ENCODE measurements around the gene DSG2.
A peak's percentile ranks its signal among the peaks of the same experiment; 100 is the strongest.
"Not testable (repeated sequence)": the region's sequence is repeated elsewhere in the genome, so short reads cannot be mapped to it uniquely, and the experiment has no call there.

DSG2 gene

DNA sequence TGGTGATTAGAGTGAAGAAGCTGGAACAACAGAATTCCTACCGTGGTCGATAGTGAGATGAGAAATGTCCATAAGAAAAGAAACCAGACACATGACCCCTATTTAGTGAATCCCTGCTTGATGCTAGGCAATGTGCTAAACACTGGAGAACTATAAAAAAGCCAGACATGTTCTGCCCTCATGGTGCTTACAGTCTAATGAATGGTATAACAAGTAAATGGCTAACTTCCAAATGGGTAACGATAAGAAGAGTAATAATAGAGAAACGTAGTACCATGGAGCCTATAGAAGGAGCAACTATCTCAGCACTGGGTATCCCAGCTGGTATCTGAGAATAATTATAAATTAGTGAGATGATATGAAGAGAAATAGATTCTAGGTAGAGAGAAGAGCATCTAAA lies 5.0 kb downstream of the DSG2 start:
- FAIRE-seq, result no peak

GRCh38 chr18:31504455-31505147 lies 6.6 kb downstream of the DSG2 start:
- FAIRE-seq, result no peak

- FAIRE-seq, result no peak
These were observed 7.2 kb downstream of the DSG2 start for GRCh38 chr18:31505156-31505555.

- no peak for FAIRE-seq
These were observed 8.2 kb downstream of the DSG2 start for GRCh38 chr18:31506024-31506742.

- not testable (repeated sequence) for FAIRE-seq
These were observed 9.1 kb downstream of the DSG2 start for GRCh38 chr18:31507124-31507523.

DNA sequence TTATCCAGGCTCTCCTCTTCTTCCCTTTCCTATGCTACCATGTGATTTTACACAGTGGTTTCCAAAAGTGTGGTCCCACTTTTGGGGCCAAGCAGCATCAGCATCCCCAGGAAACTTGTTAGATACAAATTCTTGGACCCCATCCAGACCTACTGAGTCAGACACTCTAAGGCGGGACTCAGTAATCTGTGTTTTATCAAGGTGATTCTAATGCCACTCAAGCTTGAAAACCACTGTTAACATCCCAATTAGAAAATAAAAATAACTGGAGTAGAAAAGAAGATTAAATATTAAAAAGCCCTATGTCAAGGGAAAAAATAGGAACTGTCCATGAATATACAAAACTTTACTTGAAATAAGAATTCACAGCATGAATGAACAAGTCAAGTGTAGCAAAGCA lies 10.8 kb downstream of the DSG2 start:
- no peak for FAIRE-seq

DNA sequence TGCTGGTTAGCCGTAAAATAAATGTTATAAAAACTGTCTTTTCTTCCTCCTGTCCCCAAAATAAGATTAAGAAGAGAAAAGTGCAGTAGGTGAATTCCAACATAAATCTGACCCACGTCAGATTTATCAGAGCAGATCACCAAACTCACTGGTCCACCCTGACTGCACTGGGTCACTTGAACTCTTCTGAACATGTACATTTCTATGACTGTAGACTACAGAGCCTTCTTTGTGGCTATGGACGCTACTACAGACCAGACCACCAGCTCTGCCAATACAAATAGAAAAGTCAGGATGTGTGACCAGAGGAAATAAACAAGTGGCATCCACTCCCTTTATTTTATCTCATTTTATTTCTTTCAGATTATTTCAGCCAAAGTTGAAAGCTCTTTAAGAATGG lies 11.6 kb downstream of the DSG2 start:
- no peak for FAIRE-seq

DNA sequence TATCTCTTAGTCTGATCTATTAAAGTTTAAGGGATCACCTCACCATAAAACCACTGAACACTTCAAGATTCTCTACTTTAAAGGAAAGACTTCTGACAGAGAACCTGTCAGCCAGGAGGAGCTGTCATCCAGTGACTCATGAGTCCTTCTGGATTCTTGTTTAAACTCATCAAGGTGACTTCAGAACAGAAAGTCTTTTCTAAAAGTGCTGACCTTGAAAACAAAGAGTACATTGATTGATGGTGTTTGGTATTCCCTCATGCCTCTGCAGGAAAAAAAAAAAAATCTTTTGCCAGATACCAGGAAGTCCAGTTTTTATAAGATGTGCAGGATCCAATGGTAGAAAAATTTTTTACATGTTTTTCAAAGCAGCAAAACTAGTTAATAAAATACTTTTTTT lies 12.3 kb downstream of the DSG2 start:
- no peak for FAIRE-seq

GRCh38 chr18:31511098-31511497 lies 13.1 kb downstream of the DSG2 start:
- no peak for FAIRE-seq

GRCh38 chr18:31512203-31512764 lies 14.3 kb downstream of the DSG2 start:
- no peak for FAIRE-seq

- no peak for FAIRE-seq
These were observed 15.4 kb downstream of the DSG2 start for GRCh38 chr18:31513189-31513935.

DNA sequence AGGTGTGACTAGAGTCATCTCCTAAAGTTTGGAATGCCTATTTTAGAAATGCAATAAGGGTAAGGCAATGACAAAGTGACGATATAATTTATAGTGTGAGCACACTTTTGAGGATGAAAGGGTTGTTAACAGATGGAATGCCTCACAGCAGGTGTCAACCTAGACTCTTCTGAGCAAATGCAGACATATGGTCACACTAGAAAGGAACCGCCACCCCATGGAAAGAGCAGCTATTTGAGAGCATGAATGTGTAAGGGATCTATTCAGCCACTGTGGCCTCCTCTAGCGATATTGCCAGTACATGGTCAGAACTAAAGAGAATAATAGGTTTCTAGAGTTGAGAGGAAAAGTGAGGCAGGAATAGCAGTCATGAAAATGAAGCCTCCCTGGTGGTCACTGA lies 18.5 kb downstream of the DSG2 start:
- FAIRE-seq, result no peak

GRCh38 chr18:31526374-31526773 lies 28.4 kb downstream of the DSG2 start:
- FAIRE-seq, result no peak

GRCh38 chr18:31533236-31533635 lies 35.3 kb downstream of the DSG2 start:
- FAIRE-seq, result no peak

DNA sequence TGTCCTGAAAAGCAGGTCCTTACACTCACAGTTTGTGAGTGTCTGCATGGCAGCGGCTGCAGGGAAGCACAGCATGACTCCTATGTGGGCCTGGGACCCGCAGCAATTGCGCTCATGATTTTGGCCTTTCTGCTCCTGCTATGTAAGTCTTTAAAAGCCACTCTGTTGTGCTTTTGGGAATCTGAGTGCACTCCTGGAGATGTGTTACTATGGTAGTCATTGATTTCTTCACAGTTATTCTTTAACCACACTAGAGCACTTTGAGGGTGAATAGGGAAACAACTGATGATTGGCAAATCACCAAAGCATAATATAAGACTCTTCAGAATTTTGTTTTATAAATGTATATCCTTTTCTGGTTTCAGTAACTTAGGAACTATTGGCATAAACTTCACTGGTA lies 40.9 kb downstream of the DSG2 start:
- FAIRE-seq, result no peak

DNA sequence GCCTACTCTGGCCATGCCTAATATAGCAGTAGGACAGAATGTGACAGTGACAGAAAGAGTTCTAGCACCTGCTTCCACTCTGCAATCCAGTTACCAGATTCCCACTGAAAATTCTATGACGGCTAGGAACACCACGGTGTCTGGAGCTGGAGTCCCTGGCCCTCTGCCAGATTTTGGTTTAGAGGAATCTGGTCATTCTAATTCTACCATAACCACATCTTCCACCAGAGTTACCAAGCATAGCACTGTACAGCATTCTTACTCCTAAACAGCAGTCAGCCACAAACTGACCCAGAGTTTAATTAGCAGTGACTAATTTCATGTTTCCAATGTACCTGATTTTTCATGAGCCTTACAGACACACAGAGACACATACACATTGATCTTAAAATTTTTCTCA lies 48.5 kb downstream of the DSG2 start:
- no peak for FAIRE-seq

DNA sequence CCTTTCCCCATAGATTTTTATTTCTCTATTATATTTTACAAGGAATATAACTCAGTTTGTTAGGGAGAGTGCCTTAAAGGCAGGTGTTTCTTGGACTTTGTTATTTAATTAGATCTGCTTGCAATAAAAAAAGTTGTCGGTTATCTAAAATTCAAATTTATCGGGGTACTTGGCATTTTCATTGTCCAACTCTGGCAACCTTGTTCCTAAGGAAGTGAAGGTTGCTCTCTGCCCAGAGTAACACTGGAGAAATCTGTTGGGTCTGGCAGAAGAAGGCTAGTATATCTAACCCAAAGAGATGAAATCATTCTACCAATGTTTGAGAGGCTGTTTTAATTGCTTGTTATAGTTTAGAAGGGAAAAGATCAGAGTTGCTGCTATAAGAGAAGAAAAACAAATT lies 50.9 kb downstream of the DSG2 start:
- no peak for FAIRE-seq

DNA sequence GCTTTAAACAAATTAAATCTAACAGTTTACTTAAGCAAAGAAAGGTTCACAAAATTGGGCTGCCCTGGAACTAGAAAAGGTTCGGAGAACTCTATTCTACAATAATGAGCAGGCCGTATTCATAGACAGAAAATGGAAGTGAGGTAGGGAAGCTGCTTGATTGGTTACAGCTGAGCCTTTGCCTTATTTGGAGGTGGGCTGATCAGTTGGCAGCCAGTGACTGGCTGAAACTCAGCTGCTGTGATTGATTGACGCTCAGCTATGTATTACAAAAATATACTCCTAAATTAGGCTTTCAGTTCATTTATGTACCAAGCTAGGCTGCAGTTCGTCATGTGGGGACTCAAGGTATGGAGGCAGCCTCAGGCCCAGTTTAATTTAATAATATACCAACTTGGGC lies 51.4 kb downstream of the DSG2 start:
- no peak for FAIRE-seq

GRCh38 chr18:31551883-31552282 lies 53.9 kb downstream of the DSG2 start:
- FAIRE-seq, result no peak

- FAIRE-seq, result no peak
These were observed 55.8 kb downstream of the DSG2 start for GRCh38 chr18:31553800-31554199.

DNA sequence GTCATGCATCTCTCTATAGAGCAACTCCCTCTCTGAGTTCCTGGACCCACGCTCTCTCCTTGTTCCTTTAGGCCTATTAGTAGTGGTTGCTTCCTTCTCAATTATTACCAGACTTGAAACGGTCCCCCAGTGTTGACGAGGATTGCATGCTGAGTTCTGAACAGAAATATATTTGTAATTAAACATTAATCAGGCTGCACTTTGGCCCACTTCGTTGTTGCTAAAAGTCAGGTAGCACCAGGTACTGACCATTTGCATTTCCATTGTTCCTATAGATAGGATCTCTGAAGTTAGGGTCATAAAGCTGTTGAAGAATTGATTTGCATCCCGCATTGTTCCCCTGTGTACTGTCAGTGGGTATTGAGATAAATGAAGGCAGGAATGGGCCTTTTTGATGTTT lies 56.8 kb downstream of the DSG2 start:
- FAIRE-seq, result no peak

DNA sequence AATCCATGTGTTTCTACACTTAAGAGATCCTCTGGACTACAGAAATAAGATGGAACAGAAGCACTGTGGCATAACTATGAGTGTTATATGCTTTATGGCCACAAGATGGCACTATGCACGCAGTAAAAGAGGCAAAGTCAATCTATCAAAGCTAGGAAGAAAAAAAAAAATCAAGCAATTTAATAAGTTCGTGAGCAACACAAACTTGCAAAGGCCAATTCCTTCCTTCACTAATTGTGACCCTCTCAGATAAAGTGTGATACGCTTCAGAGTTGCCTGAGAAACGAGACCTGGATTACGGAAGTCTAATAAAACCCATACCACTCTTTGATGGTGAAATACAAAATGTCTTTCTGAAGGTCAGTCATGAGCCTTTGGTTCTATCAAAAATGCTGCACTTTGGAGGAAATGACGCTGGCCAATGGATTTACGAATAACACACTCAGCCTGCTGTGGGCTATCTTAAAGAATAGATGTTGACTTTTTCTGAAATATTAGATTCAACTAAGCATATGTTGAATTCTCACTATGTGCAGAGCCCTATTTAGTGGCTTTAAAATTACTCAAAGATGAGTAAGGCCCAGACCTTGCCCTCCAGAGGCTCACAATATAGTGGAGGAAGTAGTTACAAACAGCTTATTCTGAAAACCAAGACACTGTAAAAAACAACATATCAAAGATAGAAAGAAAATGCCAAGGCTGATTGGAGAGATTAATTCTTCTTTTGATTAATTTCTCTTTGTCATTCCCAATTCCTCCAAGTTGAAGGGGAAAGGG lies 58.2 kb downstream of the DSG2 start:
- peak; percentile 87 for FAIRE-seq

DNA sequence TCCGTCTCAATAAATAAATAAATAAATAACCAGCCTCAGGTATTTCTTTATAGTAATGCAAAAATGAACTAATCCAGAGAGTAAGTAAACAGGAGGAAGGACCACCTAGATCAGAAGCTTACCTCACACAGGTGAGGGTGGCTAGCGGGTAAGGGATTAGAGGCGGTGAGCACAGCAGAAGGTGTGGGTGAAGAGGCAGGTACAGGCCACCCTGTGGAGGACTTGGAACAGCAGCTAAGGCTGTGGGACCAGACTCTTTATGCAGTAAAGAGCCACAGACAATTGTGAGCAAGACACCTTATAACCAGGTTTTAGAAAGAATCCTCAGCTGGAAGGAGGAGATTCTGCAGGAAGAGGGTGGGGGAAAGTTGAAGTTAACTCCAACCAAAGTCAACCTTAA lies 59.5 kb downstream of the DSG2 start:
- FAIRE-seq, result no peak

All from TTC549 (cell line).